A549 (cell line): Measurements from ENCODE around the gene VARS2. TPM values are rescaled to one million over a fixed set of nuclear protein-coding genes. Genes with fewer than 3 reads are reported as not detected.

ENCODE experiments used
- ATAC-seq, 2 experiments: fragments of 200-7000 bp in 1 of 2; fragments of >200 bp in 1 of 2; cut with Nextera tagmentation in 1 of 2; cut with Tn5 transposase in 1 of 2; 3 replicates each; pipeline versions ENCODE4 v1.8.0 to v1.9.1; 2018 to 2020; ENCODE audit warnings: mild to moderate bottlenecking in 1 of 2, moderate library complexity in 1 of 2
- CTCF ChIA-PET: fragments of 300-600 bp; sonication (Branson Sonifier 250); formaldehyde crosslinking; extraction: SDS; loops from one replicate; lab custom pipeline; 2021; ENCODE audit warnings: antibody characterized with exemption, inconsistent platforms; lab: Yijun Ruan, JAX
- POLR2A ChIA-PET: fragments of 350-600 bp; formaldehyde crosslinking; extraction: SDS; loops from one replicate; lab custom pipeline; 2021; ENCODE audit warnings: antibody characterized with exemption, inconsistent platforms; lab: Yijun Ruan, JAX
- DNase-seq, 2 experiments: peaks; one replicate each; pipeline versions ENCODE4 v3.0.0 to v3.0.0-alpha.2; 2011 to 2016; ENCODE audit warnings: low read depth in 1 of 2, low spot score in 1 of 2
- FAIRE-seq: peaks from 2 replicates; lab custom pipeline; 2011; peaks lifted over from hg19 to GRCh38; lab: Jason Lieb, UNC
- H3K27ac ChIP-seq, 2 experiments: fragments of >200 bp; sonication (Bioruptor Twin); formaldehyde crosslinking; 3 replicates each; pipeline ENCODE4 v1.5.1; 2016 to 2017
- H3K4me1 ChIP-seq: fragments of >200 bp; sonication (Bioruptor Twin); formaldehyde crosslinking; 3 replicates; pipeline ENCODE4 v1.6.1; 2016
- H3K4me2 ChIP-seq: fragments of >200 bp; sonication (Bioruptor Twin); formaldehyde crosslinking; 3 replicates; pipeline ENCODE4 v1.6.1; 2016
- H3K4me3 ChIP-seq: fragments of >200 bp; sonication (Bioruptor Twin); formaldehyde crosslinking; 3 replicates; pipeline ENCODE4 v1.5.1; 2016
- H3K9me3 ChIP-seq: fragments of >200 bp; sonication (Bioruptor Twin); formaldehyde crosslinking; 3 replicates; pipeline ENCODE4 v1.6.1; 2016
- CBX8 ChIP-seq: fragments of 200-600 bp; sonication (generic); IDR thresholded peaks from 2 replicates; pipeline ENCODE4 v1.6.1; 2016
- CHD2 ChIP-seq: fragments of 150-350 bp; IDR thresholded peaks from 2 replicates; pipeline ENCODE4 v1.6.1; 2014; ENCODE audit warnings: low read length; ENCODE audit not compliant: partially characterized antibody
- E2F6 ChIP-seq: IDR thresholded peaks from 2 replicates; pipeline ENCODE4 v1.6.1; 2012; ENCODE audit warnings: low read depth, borderline replicate concordance
- ESRRA ChIP-seq: fragments of 150-350 bp; IDR thresholded peaks from 2 replicates; pipeline ENCODE4 v1.6.1; 2014; ENCODE audit warnings: mild to moderate bottlenecking, low read length, borderline replicate concordance
- FOSB ChIP-seq: fragments of 250-450 bp; sonication (Bioruptor Pico); IDR thresholded peaks from 2 replicates; pipeline ENCODE4 v1.5.0; 2020; ENCODE audit warnings: mild to moderate bottlenecking, moderate library complexity
- HDAC2 ChIP-seq: fragments of 200-600 bp; sonication (generic); IDR thresholded peaks from 2 replicates; pipeline ENCODE4 v1.6.1; 2016
- RAD21 ChIP-seq, 2 experiments: fragments of >200 bp in 1 of 2; sonication (Bioruptor Twin) in 1 of 2; formaldehyde crosslinking in 1 of 2; IDR thresholded peaks in 1 of 2; conservative IDR thresholded peaks in 1 of 2; 2 replicates in 1 of 2; 3 replicates in 1 of 2; pipeline ENCODE4 v1.6.1; 2012 to 2018; ENCODE audit warnings: inconsistent platforms in 1 of 2
- SMC3 ChIP-seq: fragments of >200 bp; sonication (Bioruptor Twin); formaldehyde crosslinking; IDR thresholded peaks from 3 replicates; pipeline ENCODE4 v1.6.1; 2018; ENCODE audit warnings: inconsistent platforms
- TFCP2L1 ChIP-seq: fragments of 250-450 bp; sonication (Bioruptor Pico); IDR thresholded peaks from 2 replicates; pipeline ENCODE4 v1.5.0; 2021; ENCODE audit warnings: mild to moderate bottlenecking
- WGBS: methylation state at CpG from one replicate; pipeline ENCODE4 v1.1.6; 2017; ENCODE audit errors: missing lambda C conversion rate; 5-methylcytosine and 5-hydroxymethylcytosine counted together
- polyA plus RNA-seq, 4 experiments: library from polyadenylated mRNA; depleted of rRNA in 3 of 4; stranded (reverse); fragments of >200 nt; fragmentation: RNase III in 1 of 4; extraction: RNeasy Plus Mini Kit Qiagen cat#74134 plus additional on column Dnase treatment in 1 of 4; gene quantifications; 2 replicates in 3 of 4; 3 replicates in 1 of 4; pipeline ENCODE4 v1.2.3, GENCODE V29; 2011 to 2017
- TF ChIP-seq, protein P1 (sequence below): fragments of >200 bp; sonication (Bioruptor Twin); formaldehyde crosslinking; IDR thresholded peaks from 3 replicates; pipeline ENCODE4 v1.5.1; 2016
- TF ChIP-seq, protein P2 (sequence below): fragments of 450-650 bp; IDR thresholded peaks from 2 replicates; pipeline ENCODE4 v1.6.1; 2014; ENCODE audit warnings: antibody characterized with exemption

VARS2 gene
- polyA plus RNA-seq, 2 of the 4 experiments (the other 2 are of a cell fraction), result 15.0 to 15.5 TPM

DNA sequence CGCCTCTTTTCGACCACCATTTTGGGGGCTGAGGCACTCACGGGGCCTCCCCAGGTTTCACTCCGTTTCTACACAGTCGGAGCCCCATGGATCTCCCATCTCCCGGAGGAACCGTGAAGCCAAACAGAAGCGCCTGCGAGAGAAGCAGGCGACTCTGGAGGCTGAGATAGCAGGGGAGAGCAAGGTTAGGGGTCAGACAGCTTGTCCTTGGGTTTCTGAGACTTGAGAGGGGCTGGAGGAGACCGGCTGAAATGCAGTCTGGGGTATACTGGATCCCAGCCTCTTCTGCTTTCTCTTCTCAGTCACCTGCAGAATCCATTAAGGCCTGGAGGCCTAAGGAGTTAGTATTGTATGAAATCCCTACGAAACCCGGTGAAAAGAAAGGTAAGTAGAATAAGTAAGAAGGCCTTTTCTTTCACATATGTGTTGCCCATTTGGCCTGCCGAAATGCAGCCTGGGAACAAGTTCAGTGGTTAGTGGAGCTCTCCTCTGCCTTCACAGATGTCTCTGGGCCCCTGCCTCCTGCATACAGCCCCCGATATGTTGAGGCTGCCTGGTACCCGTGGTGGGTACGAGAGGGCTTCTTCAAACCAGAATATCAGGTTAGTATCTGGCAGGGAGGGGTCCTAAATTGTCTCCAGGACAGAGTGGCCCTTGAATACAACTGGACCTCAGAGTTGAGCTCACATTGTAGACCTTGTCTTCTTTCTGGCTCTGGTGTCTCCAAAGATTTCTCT, 984 bp downstream of the VARS2 start:
- FAIRE-seq (no peak), ATAC-seq (peak in 1 of 2 experiments; percentile 4; a peak in 2 of 6 replicates), DNase-seq (no peak)
- ChIA-PET POLR2A (interaction anchor here (1.4 to 1.7 kb wide), 3 partner anchors 155 to 165 kb away, joined by 7 to 10 read pairs (median 7); no protein-coding TSS in a partner anchor), CTCF (interaction anchor here (0.5 to 8.1 kb wide), 50 partner anchors 8 to 279 kb away, joined by 3 to 143 read pairs (median 4); partner anchors contain the start of genes GTF2H4, MUCL3 and PSORS1C1)
- peak overlapping the region; percentile 98 for H3K4me2 ChIP-seq
- peak overlapping the region; percentile 60 for H3K4me3 ChIP-seq
- WGBS, result 76% methylated on average over 17 of the region's 17 CpGs
- no peak for TF ChIP-seq CBX8
- H3K4me1 ChIP-seq, result peaks cover 19% of the 10 kb centered on the region
- peak overlapping the region; percentile 97 for H3K27ac ChIP-seq
- H3K9me3 ChIP-seq, result no peaks in the 10 kb centered on the region

- CTCF ChIA-PET, result interaction anchor here (0.6 to 8.1 kb wide), 57 partner anchors 8 to 279 kb away, joined by 3 to 143 read pairs (median 4); partner anchors contain the start of genes GTF2H4, MUCL3 and PSORS1C1
- POLR2A ChIA-PET, result interaction anchor here (1.4 to 1.7 kb wide), 2 partner anchors 155 to 164 kb away, joined by 7 read pairs; no protein-coding TSS in a partner anchor
- Histone ChIP-seq H3K4me2 (peak overlapping the region; percentile 98), H3K9me3 (no peaks in the 10 kb centered on the region), H3K4me3 (no peak overlapping the region), H3K4me1 (peaks cover 19% of the 10 kb centered on the region), H3K27ac (peak overlapping the region; percentile 97)
- ATAC-seq, result peak; percentile 37 to 70; a peak in 3 of 6 replicates
- WGBS, result 13% methylated on average over 3 of the region's 5 CpGs
- peak; percentile 65 to 79 for DNase-seq
- TF ChIP-seq FOSB (CRISPR knock-in tag) (no peak), E2F6 (no peak), SMC3 (peak; percentile 82), RAD21 (conservative IDR thresholded peaks at IDR 0.05 in 1 of 2, IDR thresholded peaks at IDR 0.05 in 1 of 2) (peak; percentile 78 to 87)
- TF ChIP-seq, protein P1, sequence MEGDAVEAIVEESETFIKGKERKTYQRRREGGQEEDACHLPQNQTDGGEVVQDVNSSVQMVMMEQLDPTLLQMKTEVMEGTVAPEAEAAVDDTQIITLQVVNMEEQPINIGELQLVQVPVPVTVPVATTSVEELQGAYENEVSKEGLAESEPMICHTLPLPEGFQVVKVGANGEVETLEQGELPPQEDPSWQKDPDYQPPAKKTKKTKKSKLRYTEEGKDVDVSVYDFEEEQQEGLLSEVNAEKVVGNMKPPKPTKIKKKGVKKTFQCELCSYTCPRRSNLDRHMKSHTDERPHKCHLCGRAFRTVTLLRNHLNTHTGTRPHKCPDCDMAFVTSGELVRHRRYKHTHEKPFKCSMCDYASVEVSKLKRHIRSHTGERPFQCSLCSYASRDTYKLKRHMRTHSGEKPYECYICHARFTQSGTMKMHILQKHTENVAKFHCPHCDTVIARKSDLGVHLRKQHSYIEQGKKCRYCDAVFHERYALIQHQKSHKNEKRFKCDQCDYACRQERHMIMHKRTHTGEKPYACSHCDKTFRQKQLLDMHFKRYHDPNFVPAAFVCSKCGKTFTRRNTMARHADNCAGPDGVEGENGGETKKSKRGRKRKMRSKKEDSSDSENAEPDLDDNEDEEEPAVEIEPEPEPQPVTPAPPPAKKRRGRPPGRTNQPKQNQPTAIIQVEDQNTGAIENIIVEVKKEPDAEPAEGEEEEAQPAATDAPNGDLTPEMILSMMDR, result peak; percentile 74
- no peak for FAIRE-seq
These were observed 1.5 kb downstream of the VARS2 start for GRCh38 chr6:30915591-30915946.

DNA sequence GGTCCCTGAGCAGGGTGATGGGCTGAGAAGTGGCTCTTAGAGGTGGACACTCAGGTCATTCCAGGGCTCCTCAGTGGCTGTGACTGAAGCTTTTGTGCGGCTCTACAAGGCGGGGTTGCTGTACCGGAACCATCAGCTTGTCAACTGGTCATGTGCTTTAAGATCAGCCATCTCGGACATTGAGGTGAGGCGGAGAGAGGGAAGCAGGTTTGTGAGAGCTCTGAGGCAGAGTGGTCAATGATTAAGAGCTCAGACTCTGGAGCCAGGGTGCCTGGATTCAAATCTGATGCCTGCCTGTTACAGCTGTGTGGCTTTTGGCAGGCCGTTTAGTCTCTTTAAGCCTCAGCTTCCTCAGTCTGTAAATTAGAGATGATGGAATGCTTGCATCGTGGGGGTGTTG, 3.0 kb downstream of the VARS2 start:
- ChIA-PET CTCF (interaction anchor here (0.5 to 8.1 kb wide), 10 partner anchors 10 to 222 kb away, joined by 3 to 143 read pairs (median 38); partner anchors contain the start of genes GTF2H4 and MUCL3), POLR2A (no interaction called here)
- Histone ChIP-seq H3K4me1 (peaks cover 19% of the 10 kb centered on the region), H3K4me3 (no peak overlapping the region), H3K27ac (no peak overlapping the region), H3K4me2 (no peak overlapping the region), H3K9me3 (no peaks in the 10 kb centered on the region)
- TF ChIP-seq, protein P2, sequence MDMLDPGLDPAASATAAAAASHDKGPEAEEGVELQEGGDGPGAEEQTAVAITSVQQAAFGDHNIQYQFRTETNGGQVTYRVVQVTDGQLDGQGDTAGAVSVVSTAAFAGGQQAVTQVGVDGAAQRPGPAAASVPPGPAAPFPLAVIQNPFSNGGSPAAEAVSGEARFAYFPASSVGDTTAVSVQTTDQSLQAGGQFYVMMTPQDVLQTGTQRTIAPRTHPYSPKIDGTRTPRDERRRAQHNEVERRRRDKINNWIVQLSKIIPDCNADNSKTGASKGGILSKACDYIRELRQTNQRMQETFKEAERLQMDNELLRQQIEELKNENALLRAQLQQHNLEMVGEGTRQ, result no peak
- TF ChIP-seq ESRRA, result no peak
- ATAC-seq (no peak), FAIRE-seq (no peak), DNase-seq (no peak)
- WGBS, result 87% methylated on average over 7 of the region's 7 CpGs

DNA sequence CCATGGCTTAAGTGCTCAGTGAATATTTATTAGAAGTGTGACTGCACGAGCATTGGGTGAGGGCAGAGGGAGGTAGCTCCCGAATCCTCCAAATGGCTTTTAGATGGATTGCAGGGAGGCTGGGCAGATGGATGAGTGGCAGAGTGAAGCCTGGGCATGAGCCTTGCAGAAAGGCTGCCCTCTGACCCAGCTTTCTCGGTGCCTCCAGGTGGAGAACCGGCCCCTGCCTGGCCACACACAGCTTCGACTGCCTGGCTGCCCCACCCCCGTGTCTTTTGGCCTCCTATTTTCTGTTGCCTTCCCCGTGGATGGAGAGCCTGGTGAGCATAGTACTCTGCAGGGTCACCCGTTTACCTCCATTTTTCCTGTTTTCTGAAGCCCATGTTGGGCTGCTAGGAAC, 3.4 kb downstream of the VARS2 start:
- POLR2A ChIA-PET, result no interaction called here
- CTCF ChIA-PET, result interaction anchor here (0.7 to 8.1 kb wide), 9 partner anchors 10 to 167 kb away, joined by 4 to 143 read pairs (median 49); partner anchors contain the start of genes GTF2H4 and MUCL3
- TF ChIP-seq HDAC2 (no peak), CHD2 (no peak), TFCP2L1 (CRISPR knock-in tag) (no peak)
- 74% methylated on average over 6 of the region's 8 CpGs for WGBS
- peaks cover 19% of the 10 kb centered on the region for H3K4me1 ChIP-seq
- DNase-seq (no peak), FAIRE-seq (no peak), ATAC-seq (no peak)
- H3K9me3 ChIP-seq, result no peaks in the 10 kb centered on the region
- H3K27ac ChIP-seq, result no peak overlapping the region
- no peak overlapping the region for H3K4me2 ChIP-seq
- no peak overlapping the region for H3K4me3 ChIP-seq
